Measurements from ENCODE around the gene FAM118A.

DNA sequence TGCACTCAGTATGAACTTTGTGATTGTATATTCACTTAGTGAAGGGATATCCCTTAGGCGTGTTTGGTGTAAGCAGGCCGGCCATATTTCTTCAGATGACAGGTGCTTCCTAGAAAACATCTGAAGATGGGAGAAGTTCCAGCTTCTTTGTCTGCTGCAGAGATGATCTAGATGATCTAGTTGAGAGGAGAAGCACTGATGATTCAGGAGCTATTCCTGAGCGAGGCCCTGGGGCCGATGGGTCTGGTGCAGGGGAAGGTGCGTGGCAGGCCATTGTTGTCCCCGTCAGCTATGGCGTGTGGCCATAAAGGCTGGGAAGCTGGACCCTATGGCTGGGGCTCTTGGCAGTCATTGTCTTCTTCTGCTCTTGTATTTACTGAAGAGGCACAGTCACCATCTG is 14.0 kb downstream of the FAM118A start:
- TF ChIP-seq, protein P1, sequence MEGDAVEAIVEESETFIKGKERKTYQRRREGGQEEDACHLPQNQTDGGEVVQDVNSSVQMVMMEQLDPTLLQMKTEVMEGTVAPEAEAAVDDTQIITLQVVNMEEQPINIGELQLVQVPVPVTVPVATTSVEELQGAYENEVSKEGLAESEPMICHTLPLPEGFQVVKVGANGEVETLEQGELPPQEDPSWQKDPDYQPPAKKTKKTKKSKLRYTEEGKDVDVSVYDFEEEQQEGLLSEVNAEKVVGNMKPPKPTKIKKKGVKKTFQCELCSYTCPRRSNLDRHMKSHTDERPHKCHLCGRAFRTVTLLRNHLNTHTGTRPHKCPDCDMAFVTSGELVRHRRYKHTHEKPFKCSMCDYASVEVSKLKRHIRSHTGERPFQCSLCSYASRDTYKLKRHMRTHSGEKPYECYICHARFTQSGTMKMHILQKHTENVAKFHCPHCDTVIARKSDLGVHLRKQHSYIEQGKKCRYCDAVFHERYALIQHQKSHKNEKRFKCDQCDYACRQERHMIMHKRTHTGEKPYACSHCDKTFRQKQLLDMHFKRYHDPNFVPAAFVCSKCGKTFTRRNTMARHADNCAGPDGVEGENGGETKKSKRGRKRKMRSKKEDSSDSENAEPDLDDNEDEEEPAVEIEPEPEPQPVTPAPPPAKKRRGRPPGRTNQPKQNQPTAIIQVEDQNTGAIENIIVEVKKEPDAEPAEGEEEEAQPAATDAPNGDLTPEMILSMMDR (IDR thresholded peaks at IDR 0.05), result no peak
- TF ChIP-seq POLR2A (IDR thresholded peaks at IDR 0.05) (no peak), POLR2AphosphoS5 (IDR thresholded peaks at IDR 0.05) (no peak)

Data from breast epithelium (tissue), 3 donors.